Retina (tissue), 1 donor: ENCODE measurements around the gene FOLR3.
"Not testable (repeated sequence)": the region's sequence is repeated elsewhere in the genome, so short reads cannot be mapped to it uniquely, and the experiment has no call there.

Source experiments
- DNase-seq: peaks from one replicate; pipeline ENCODE4 v3.0.0-alpha.2; 2016

FOLR3 gene

DNA sequence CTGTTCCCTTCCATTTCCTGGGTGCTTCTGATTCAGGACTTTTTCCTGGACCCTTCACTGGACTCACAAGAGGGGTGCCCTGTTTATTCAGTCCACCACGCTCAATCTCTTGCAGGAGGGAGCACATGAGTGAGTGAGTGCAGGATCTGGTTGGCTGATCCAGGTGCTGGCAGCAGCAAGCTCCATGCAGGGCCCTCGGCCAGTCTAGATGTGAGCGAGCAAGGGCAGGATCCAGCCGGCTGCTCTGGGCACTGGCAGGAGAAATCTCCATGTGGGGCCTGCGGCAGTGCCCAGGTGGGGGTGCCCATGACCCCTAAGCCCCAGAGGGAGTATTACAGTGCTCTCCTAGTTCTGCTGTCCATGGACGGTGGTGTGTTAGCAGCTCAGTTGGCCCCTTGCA is 11.5 kb upstream of the FOLR3 start:
- DNase-seq: no peak

DNA sequence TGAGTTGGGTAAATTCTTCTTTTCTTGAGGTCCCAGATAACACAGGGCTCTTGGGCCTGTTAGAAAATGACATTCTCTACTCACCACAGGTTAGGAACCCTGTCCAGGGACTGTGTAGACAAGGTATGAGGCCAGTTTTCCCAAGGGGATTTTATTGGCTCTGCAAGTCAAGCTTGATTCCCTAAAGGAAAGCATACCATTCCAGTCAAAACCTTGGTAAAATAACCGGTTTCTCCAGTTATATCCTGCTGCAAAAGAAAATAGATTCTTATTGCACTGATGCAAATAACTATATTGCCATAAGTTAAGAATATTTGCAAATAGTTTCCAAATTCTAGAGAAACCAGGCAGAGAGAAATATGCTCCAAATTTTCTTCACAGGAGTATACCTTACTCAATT is 9.6 kb upstream of the FOLR3 start:
- DNase-seq: no peak

- no peak for DNase-seq
Observed at GRCh38 chr11:72127923-72128322, 7.6 kb upstream of the FOLR3 start.

GRCh38 chr11:72129381-72129780 is 6.1 kb upstream of the FOLR3 start:
- no peak for DNase-seq

DNA sequence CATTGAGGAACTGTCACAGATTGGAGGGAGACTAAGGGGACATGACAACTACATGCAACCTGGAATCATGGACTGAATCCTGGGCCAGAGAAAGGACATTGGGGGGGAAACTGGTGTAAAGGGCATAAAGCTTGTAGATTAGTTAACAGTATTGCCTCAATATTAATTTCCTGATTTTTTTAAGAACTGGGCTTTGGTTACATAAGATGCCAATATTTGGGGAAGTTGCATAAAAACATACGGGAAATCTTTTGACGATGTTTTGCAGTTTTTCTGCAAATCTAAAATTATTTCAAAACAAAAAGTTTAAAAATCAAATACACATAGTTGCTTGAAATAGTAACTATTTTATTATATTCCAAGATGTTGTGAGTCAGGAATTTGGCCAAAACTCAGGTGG is 2.9 kb upstream of the FOLR3 start:
- DNase-seq: no peak

- DNase-seq: no peak
Observed at GRCh38 chr11:72135891-72136683, 562 bp downstream of the FOLR3 start.

DNA sequence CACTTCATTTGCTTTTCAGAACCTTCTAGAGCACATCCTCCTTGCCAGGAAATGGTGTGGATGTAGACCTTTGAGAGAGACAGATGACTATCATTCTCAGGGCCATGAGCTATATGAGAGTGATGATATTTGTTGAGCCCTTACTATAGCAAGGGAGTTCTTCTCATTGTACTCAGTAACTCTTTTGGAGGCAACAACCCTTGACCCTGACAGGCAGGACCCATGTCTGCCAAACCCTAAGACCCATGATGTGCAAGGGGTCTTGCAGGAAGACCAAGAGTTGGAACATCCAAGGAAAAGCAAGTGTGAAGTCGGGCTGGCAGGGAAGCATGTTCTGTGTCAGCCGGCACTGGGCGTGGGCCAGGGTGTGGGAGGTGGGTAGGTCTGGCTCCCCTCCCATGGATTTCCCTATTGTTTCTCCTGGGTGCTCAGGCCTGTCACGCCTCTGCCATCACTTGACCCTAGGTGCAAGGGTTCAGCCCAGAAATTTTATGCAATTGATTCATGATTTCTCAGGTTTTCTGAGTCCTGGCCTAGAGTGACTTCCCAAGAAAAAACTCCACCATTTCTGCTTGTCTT is 1.2 kb downstream of the FOLR3 start:
- DNase-seq: no peak

DNA sequence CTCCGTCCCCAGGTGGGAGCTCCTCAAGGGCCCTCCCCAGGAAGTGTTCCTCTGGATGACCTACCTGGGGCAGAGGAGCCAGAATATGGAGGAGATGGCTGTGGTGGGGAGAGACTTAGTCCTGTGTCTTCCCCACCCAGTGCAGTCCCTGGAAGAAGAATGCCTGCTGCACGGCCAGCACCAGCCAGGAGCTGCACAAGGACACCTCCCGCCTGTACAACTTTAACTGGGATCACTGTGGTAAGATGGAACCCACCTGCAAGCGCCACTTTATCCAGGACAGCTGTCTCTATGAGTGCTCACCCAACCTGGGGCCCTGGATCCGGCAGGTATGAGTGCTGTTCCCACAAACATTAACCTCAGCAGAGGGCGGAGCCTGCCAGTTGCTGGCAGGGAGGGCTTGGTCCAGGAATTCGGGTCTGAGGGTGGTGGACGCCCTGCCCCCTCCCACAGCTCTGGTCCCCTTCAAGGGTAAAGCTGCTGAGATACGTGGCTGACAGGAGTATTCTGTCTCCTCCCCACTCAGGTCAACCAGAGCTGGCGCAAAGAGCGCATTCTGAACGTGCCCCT is 3.4 kb downstream of the FOLR3 start:
- DNase-seq: no peak

GRCh38 chr11:72139500-72139899 is 4.0 kb downstream of the FOLR3 start:
- DNase-seq: no peak

DNA sequence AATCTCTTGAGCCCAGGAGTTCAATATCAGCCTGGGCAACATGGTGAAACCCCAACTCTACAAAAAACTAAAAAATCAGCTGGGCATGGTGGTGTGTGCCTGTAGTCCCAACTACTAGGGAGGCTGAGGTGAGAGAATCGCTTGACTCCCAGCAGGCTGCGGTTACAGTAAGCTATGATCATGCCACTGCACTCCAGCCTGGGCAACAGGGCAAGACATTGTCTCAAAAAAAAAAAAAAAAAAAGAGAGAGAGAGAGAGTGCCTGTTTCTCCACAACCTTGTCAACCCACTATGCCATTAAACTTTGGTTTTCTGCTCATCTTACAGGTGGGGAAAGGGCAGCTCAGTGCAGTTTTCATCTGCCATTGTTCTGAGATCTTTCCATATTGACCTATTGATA is 5.1 kb downstream of the FOLR3 start:
- DNase-seq: no peak

GRCh38 chr11:72141066-72141465 is 5.5 kb downstream of the FOLR3 start:
- no peak for DNase-seq

- not testable (repeated sequence) for DNase-seq
Observed at GRCh38 chr11:72142086-72142485, 6.6 kb downstream of the FOLR3 start.

DNA sequence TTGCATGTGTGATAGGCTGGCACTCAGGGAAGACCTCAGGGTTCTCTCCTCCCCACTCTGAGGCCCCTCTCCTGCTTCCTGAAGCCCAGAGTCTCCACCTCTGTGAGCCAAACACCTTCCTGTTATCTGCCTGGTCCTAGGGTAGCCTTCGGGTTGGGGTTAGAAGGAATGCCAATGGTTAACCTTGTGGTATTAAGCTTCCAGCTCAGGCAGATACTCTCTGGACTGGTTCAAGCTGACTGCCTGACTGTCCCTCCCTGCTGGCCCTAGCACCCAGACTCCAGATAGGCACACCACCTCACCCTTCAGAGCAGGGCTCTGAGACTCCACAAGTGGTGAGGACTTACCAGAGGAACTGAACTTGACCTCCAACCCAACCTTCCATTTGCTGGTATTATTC is 7.0 kb downstream of the FOLR3 start:
- not testable (repeated sequence) for DNase-seq

DNA sequence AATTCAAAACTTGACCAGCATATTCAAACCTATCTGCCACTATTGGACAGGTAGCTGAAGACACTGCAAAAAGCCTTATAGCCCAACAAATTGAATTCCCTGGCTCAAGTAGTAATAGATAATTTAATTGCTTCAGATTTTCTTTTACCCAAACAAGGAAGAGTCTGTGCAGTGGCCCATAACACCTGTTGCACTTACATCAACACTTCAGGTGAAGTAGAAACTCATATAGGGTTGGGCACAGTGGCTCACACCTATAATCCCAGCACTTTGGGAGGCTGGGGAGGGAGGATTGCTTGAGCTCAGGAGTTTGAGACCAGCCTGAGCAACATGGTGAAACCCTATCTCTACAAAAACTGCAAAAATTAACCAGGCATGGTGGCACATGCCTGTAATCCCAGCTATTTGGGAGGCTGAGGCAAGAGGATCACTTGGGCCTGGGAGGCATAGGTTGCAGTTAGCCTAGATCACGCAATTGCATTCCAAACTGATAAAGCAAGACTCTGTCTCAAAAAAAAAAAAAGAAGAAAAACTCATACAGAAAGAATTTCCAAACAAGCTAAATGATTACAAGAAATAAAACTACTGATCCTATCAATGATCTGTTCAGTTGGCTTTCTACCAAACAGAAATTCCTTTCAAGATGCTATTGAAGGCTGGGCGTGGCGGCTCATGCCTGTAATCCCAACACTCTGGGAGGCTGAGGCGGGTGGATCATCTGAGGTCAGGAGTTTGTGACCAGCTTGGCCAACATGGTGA is 9.5 kb downstream of the FOLR3 start:
- DNase-seq: no peak

GRCh38 chr11:72146625-72147024 is 11.1 kb downstream of the FOLR3 start:
- no peak for DNase-seq

- DNase-seq: no peak
Observed at GRCh38 chr11:72150882-72151281, 15.4 kb downstream of the FOLR3 start.

GRCh38 chr11:72153874-72154273 is 18.3 kb downstream of the FOLR3 start:
- not testable (repeated sequence) for DNase-seq

GRCh38 chr11:72154816-72155215 is 19.3 kb downstream of the FOLR3 start:
- no peak for DNase-seq

- no peak for DNase-seq
Observed at GRCh38 chr11:72155751-72156150, 20.2 kb downstream of the FOLR3 start.

- no peak for DNase-seq
Observed at GRCh38 chr11:72157131-72157530, 21.6 kb downstream of the FOLR3 start.

- no peak for DNase-seq
Observed at GRCh38 chr11:72160319-72160718, 24.8 kb downstream of the FOLR3 start.

DNA sequence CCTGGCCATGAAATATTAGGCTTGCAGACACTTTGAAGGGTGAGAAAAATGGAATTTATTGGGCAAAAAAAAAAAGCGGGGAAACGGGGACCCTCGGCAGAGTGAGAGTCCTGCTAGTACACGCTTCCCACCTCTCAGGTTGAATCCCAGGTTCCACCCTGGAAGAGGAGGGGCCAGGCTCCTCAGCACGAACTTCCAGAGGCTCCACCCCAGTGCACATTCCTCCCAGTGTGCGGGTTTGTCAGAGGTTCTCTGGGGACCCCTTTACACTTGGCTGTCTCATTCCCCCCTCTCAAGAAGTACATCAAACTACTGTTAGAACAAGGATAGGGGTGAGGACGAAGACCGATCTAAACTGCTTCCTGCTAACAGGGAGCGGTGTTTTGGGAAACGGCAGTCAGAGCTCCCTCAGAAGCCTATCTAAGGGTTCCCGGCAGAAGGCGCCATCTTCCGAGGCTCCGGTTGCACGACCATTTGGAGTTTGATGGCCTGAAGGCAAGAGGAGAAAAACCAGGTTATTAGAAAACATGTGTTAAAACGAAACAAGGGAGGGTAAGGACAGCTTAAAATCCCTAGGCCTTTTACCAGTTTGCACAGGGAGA is 27.5 kb downstream of the FOLR3 start:
- no peak for DNase-seq

- DNase-seq: not testable (repeated sequence)
Observed at GRCh38 chr11:72164187-72164586, 28.7 kb downstream of the FOLR3 start.
